DMS114 treated with DMSO at 0.1 percent for 48 hours (cell line): ENCODE data around the gene STX3.

Experiments
- DNase-seq: peaks from one replicate; lab custom pipeline; 2025; ENCODE audit not compliant: unreplicated experiment; lab: John Stamatoyannopoulos, UW

Gene STX3

DNA sequence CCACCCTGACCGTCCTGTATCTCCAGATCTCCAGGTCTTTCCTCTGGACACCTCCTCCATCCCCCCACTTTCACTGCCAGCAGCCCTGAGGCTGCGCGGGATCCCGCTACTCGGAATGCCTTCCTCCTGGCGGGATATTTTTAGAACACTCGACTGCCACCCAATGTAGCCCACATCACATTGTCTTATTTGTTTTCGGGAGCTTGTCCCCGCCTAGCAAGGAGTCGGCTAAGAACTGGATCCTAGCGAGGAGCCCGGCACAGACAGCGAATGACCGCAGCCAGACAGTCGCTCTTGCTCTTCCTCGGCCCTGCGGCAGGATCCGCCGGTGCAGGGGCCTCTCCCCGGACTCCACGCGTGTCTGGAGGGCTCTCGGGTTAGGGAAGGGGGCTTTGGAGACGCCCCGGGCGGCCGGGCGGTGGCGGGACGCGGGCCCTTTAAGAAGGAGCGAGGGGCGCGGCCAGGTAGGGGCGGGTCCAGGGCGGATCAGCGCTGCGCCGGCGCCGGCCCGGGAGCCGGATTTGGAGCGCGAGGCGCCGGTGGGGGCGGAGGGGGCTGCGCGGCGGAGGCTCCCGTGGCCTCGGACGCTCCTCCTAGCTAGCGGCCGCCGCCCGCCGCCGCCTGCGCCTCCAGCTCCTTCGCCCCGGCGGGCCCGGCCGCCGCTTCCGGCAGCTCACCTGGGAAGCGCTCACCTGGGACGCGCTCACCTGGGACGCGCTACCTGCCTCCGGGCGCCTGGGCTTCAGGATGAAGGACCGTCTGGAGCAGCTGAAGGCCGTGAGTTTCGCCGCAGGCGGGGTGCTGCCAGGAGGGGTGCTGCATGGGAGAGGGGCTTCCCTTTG, at the start of gene STX3:
Gene STX3 (plus strand): TSS at position 518 of the 842 bp plus-strand sequence. CDS start 230 bp downstream, at position 748.
- peak; percentile 7 for DNase-seq

GRCh38 chr11:59706518-59707285, 48.5 kb upstream of the STX3 start:
- no peak for DNase-seq

DNA sequence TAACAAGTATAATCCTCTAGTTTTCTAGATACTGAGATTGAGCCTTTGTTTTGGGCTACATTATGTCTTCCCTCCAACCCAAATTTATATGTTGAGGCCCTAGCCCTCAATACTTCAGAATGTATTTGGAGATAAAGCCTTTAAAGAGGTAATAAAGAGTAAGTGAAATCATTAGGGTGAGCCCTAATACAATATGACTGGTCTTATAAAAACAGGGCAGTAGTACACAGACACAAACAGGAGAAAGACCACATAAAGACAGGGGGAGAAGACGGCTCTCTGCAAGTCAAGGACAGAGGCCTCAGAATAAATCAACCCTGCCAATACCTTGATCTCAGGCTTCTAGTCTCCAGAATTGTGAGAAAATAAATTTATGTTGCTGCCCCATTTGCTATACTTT, 47.8 kb upstream of the STX3 start:
- no peak for DNase-seq

GRCh38 chr11:59708537-59708936, 46.6 kb upstream of the STX3 start:
- no peak for DNase-seq

DNA sequence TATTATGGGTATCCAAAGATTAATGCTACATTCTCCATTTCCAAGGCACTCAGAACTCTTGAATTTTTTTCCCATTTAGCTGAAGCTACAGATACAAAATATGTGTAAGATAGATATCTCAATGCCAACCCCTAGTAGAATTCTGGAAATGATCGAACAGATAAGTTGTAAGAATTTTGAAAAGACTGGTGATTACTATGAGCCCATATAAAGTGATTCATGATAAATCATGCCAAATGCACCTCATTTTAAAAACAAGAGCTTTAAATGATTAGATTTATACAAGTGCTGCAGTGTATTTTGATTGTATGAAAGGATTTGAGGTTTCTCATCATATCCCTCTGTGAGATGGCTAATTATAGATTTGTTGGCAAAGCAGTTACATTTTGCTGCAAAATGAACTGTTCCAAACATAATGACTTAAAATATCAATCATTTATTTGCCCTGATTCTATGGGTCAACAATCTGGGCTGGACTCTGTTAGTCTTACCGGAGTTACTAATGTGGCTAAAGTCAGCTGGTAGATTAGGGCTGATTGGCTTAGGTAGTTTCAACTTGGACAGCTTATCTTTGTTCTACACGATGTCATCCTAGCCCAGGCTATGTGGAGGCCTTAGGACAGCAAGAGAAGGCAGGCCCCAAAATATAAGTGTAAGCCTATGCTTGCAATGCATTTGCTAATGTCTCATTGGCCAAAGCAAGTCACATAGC, 44.9 kb upstream of the STX3 start:
- DNase-seq = no peak

DNA sequence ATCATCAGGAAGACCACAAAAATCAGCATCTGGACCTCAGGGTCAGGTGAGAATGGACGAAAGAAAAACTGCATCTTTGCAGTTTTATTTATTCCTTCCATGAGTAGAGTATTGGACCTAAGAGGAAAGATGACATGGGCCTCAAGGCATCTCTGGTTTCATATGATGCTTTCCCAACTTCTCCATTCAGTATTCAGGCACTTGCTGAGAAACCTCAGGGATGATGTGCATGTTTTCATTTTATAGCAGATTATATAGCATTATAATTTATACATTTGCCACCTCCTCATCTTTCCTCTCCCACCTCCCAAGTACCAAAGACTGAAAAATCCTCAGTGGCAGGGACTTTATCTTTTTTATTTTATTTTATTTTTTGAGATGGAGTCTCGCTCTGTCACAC, 41.4 kb upstream of the STX3 start, which contains the start of gene OR10V1:
Gene OR10V1 (minus strand): TSS at position 101 of the 400 bp plus-strand sequence. CDS start 0 bp downstream, at position 101.
- DNase-seq = no peak

- DNase-seq = no peak
These were observed 39.1 kb upstream of the STX3 start for GRCh38 chr11:59716051-59716450.

- DNase-seq = no peak
These were observed 35.6 kb upstream of the STX3 start for GRCh38 chr11:59719556-59719955.

GRCh38 chr11:59724066-59724465, 31.1 kb upstream of the STX3 start:
- no peak for DNase-seq

DNA sequence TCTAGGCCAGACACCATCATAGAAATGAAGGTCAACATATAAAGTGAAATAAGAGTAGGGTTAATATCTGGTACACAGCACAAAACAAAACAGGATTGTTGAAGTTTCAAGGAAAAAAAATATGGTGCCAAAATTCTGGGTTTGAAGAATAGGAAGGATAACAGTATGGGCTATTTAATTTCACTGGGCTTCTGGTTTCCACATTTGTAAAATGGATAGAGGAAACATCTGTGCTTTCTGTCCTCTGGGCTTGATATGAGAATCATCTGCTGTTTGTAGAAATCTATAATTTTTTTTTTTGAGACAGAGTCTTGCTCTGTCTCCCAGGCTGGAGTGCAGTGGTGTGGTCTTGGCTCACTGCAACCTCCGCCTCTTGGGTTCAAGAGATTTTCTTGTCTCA, 27.8 kb upstream of the STX3 start:
- no peak for DNase-seq

GRCh38 chr11:59728154-59728553, 27.0 kb upstream of the STX3 start:
- no peak for DNase-seq

DNA sequence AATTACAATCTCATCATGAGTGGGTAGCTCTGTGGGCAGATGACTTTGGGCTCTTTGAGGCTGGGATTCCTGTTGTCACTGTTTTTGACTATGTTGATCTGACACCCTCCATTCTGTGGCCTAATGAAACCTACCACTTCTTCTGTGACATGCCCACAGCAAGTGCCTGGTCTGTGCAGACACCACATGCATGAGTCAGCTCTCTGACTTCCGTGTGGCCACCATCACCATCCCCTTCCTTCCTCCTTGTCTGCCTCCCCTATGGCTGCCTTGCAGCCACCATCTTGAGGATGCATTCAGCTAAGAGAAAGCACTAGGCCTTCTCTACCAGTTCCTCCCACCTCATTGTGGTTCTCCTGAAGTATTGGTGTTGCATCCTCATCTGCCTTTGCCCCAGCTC, 26.3 kb upstream of the STX3 start:
- no peak for DNase-seq

DNA sequence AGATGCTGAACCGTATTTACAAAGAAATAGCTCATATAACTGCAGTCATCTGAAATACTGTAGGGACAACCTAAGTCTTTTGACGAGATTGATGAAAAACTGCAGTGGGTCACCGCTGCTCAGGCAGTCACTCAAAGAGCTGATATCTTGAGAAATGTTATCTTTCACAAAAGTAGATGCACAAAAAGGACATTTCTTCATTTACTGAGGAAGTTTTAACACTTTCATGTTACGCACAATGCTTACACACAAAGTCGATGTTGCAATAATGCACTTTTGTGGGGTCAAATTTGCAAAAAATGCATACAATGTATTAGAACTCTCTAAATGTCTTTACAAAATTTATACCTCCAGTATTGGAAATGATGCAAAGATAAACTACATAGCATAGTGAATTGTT, 25.3 kb upstream of the STX3 start:
- no peak for DNase-seq

DNA sequence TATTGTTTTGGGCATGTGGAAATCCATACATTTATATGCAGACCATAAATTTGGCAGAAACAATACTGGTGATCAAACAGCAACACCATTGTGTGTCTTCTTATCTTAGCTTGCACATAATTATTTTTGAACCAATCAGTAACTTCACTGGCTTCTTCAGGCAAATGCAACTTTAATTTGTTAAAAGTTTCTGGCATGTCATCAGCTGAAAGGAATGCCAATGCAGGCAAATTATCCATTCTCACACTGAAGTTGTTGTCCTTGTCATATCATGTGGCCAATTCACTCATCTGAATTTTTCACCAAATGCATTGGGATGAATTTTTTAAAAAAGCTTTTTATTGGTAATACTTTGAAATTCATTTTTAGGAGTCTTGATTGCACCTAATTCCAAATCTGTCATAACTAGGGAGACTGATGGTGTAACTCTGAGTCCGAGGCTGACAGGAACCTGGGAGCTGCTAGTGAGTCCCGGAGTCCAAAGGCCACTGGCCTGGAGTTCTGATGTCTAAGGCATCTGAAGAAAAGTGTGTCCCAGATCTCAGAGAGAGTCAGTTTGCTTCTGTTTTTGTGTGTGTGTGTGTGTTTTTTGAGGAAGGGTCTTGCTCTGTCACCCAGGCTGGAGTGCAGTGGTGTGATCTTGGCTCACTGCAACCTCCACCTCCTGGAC, 24.1 kb upstream of the STX3 start:
- DNase-seq = no peak

GRCh38 chr11:59746111-59746510, 9.1 kb upstream of the STX3 start:
- DNase-seq = no peak

- peak; percentile 60 for DNase-seq
These were observed 1.3 kb upstream of the STX3 start for GRCh38 chr11:59753650-59754493.

DNA sequence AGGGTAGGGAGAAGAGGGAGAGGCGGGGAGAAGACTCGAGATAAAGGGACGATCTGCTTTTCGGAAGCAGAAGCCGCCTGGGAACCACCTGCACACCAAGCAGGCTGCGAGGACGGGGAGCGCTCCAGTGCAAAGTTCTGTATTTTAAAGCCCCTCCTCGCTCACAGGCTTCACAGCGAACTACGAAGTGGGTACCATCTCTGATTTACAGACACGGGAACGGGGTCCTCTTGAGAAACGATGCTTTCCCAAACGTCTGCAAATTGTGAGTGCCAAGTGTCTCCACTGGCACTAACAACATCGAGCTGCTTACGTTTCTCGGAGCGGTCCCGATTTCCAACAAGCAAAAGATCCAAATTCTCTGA, 700 bp upstream of the STX3 start:
- no peak for DNase-seq

DNA sequence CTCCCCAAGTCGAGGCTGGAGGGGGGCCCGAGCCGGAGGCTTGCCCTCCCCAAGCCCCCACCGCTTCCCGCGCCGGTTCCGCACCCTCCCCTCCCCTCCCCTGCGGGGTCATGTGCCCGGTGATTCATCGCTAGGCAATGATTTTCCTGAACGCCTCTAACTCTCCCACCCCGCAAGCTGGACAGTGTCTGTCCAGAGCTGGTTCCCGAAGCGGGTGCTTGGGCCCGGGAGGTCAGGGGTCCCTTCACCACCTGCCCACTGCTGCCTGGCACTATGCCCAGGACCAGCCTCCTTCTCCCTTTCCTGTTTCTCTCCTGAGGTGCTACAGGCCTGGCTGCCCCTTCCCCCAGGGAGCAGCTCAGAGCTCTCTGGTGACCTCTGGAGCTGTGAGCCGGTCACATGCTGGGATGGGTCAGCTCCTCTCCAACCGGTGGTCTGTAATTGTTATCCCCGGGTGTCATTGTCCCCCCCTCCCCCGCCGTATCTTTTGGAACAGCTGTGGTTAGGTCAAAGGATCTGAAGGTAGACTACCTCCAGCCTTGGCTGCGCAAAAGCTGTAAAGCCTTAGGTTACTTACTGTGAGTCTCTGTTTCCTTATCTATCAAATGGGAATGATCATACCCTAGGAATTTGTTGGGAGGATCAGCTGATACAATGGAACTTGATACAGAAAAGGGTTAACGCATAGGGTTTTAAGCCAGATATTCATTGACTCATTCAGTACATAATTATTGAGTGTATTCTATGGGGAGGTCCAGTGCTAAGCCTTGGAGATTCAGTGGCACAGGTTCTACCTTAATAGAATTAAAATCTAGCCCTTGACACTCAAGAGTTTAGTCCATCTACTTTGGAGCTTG, 753 bp downstream of the STX3 start:
- DNase-seq = no peak

GRCh38 chr11:59756558-59756840, 1.3 kb downstream of the STX3 start:
- DNase-seq = no peak
